Activated naive CD4-positive, alpha-beta T cell treated with anti-CD3 and anti-CD28 coated beads for 36 hours (primary cell): ENCODE data around the gene PRODH2. TPM values are rescaled to one million over a fixed set of nuclear protein-coding genes. Genes with fewer than 3 reads are reported as not detected.

Experiments
- CTCF ChIA-PET: fragments of 350-600 bp; sonication (Branson Sonifier 250); formaldehyde crosslinking; loops from one replicate; lab custom pipeline; 2021; ENCODE audit warnings: antibody characterized with exemption; lab: Charles Lee
- DNase-seq: peaks from one replicate; pipeline ENCODE4 v3.0.0-alpha.2; 2020
- H3K27ac Mint-ChIP-seq: one replicate; pipeline ENCODE4 v1.8.0; 2021; ENCODE audit warnings: mild to moderate bottlenecking, mixed read lengths
- H3K27me3 Mint-ChIP-seq: one replicate; pipeline ENCODE4 v1.8.0; 2021; ENCODE audit warnings: low read depth, mixed read lengths
- H3K36me3 Mint-ChIP-seq: one replicate; pipeline ENCODE4 v1.8.0; 2021; ENCODE audit warnings: low read depth, mixed read lengths
- H3K4me1 Mint-ChIP-seq: one replicate; pipeline ENCODE4 v1.8.0; 2021; ENCODE audit warnings: low read depth, mixed read lengths
- H3K4me3 Mint-ChIP-seq: one replicate; pipeline ENCODE4 v1.8.0; 2021; ENCODE audit warnings: mild to moderate bottlenecking, moderate library complexity, mixed read lengths
- H3K9me3 Mint-ChIP-seq: one replicate; pipeline ENCODE4 v1.8.0; 2021; ENCODE audit warnings: mixed read lengths
- intact Hi-C: fragments of 100-400 bp; cut with micrococcal nuclease; formaldehyde crosslinking; loops from one replicate; pipeline ENCODE4 v1.15.1; 2023
- total RNA-seq, 2 experiments: library from RNA; stranded (reverse); gene quantifications; one replicate each; pipeline ENCODE4 v1.2.3, GENCODE V29; 2021

Gene PRODH2
- total RNA-seq, 2 experiments from 2014 or later = not detected

- no peaks in the 10 kb centered on the region for H3K9me3 Mint-ChIP-seq
- CTCF ChIA-PET = no interaction called here
- no peak for DNase-seq
Observed at GRCh38 chr19:35767288-35768081, 45.2 kb downstream of the PRODH2 start.

GRCh38 chr19:35766571-35767104 is 46.0 kb downstream of the PRODH2 start:
- CTCF ChIA-PET = no interaction called here
- H3K27me3 Mint-ChIP-seq = no peaks in the 10 kb centered on the region
- no peaks in the 10 kb centered on the region for H3K4me1 Mint-ChIP-seq
- intact Hi-C loops = no loop called here
- no peaks in the 10 kb centered on the region for H3K9me3 Mint-ChIP-seq
- H3K4me3 Mint-ChIP-seq = no peak overlapping the region
- no peak overlapping the region for H3K27ac Mint-ChIP-seq
- H3K36me3 Mint-ChIP-seq = peaks cover 26% of the 10 kb centered on the region
- no peak for DNase-seq

More at GRCh38 chr19:35767288-35768081, 45.2 kb downstream of the PRODH2 start:
- Mint-ChIP-seq H3K4me1 (no peaks in the 10 kb centered on the region), H3K36me3 (peaks cover 20% of the 10 kb centered on the region), H3K4me3 (no peak overlapping the region), H3K27ac (no peak overlapping the region), H3K27me3 (no peaks in the 10 kb centered on the region)
- intact Hi-C loops = no loop called here

GRCh38 chr19:35764432-35765315 is 48.0 kb downstream of the PRODH2 start:
- DNase-seq = no peak
- Mint-ChIP-seq H3K27me3 (no peaks in the 10 kb centered on the region), H3K9me3 (no peaks in the 10 kb centered on the region), H3K36me3 (peaks cover 28% of the 10 kb centered on the region), H3K4me1 (peaks cover 1% of the 10 kb centered on the region), H3K4me3 (no peak overlapping the region), H3K27ac (no peak overlapping the region)
- CTCF ChIA-PET = interaction anchor here (1.0 kb wide), 1 partner anchor 55 kb away, joined by 4 read pairs; no protein-coding TSS in a partner anchor
- intact Hi-C loops = no loop called here

- Mint-ChIP-seq H3K27me3 (peaks cover 8% of the 10 kb centered on the region), H3K4me3 (no peak overlapping the region), H3K36me3 (peaks cover 23% of the 10 kb centered on the region), H3K9me3 (no peaks in the 10 kb centered on the region), H3K4me1 (peaks cover 19% of the 10 kb centered on the region), H3K27ac (no peak overlapping the region)
- DNase-seq = no peak
- CTCF ChIA-PET = no interaction called here
- intact Hi-C loops = no loop called here
Observed at GRCh38 chr19:35760711-35761349, 51.8 kb downstream of the PRODH2 start.

GRCh38 chr19:35759697-35760096 is 52.9 kb downstream of the PRODH2 start:
- CTCF ChIA-PET = no interaction called here
- intact Hi-C loops = no loop called here
- peaks cover 8% of the 10 kb centered on the region for H3K27me3 Mint-ChIP-seq
- no peak overlapping the region for H3K27ac Mint-ChIP-seq
- H3K4me1 Mint-ChIP-seq = peaks cover 20% of the 10 kb centered on the region
- peak overlapping the region; percentile 90 for H3K4me3 Mint-ChIP-seq
- H3K9me3 Mint-ChIP-seq = no peaks in the 10 kb centered on the region
- peaks cover 21% of the 10 kb centered on the region for H3K36me3 Mint-ChIP-seq
- no peak for DNase-seq

GRCh38 chr19:35757749-35758608 is 54.7 kb downstream of the PRODH2 start, which contains the start of gene PROSER3:
Gene PROSER3, plus strand, starts transcription at chr19:35758176. Its CDS starts 40 bp downstream, at chr19:35758216.
- intact Hi-C loops = loop anchor here (1.0 to 2.0 kb wide), 7 partner anchors 10 to 297 kb away; partner anchors contain the start of genes ALKBH6, ARHGAP33, LIN37 and THAP8
- Mint-ChIP-seq H3K4me3 (peak within 1 kb of the TSS; percentile 90), H3K9me3 (no peaks in the 10 kb centered on the region), H3K36me3 (peaks cover 27% of the 10 kb centered on the region), H3K4me1 (peaks cover 20% of the 10 kb centered on the region), H3K27me3 (peaks cover 8% of the 10 kb centered on the region), H3K27ac (peak within 1 kb of the TSS; percentile 92)
- DNase-seq = peak; percentile 99
- CTCF ChIA-PET = interaction anchor here (1.1 to 1.3 kb wide), 2 partner anchors 10 to 16 kb away, joined by 4 read pairs; partner anchors contain the start of genes IGFLR1 and LIN37

GRCh38 chr19:35757231-35757748 is 55.4 kb downstream of the PRODH2 start:
- intact Hi-C loops = loop anchor here (2.0 kb wide), 1 partner anchor 298 kb away; the partner anchor contains the start of genes THAP8 and WDR62
- peak overlapping the region; percentile 90 for H3K4me3 Mint-ChIP-seq
- H3K9me3 Mint-ChIP-seq = no peaks in the 10 kb centered on the region
- CTCF ChIA-PET = interaction anchor here (0.8 to 1.3 kb wide), 3 partner anchors 9 to 208 kb away, joined by 3 to 4 read pairs (median 4); partner anchors contain the start of genes IGFLR1 and LIN37
- H3K4me1 Mint-ChIP-seq = peaks cover 20% of the 10 kb centered on the region
- peaks cover 26% of the 10 kb centered on the region for H3K36me3 Mint-ChIP-seq
- H3K27ac Mint-ChIP-seq = peak overlapping the region; percentile 92
- H3K27me3 Mint-ChIP-seq = peaks cover 8% of the 10 kb centered on the region
- peak; percentile 56 for DNase-seq

- intact Hi-C loops = loop anchor here (2.0 kb wide), 1 partner anchor 298 kb away; the partner anchor contains the start of genes THAP8 and WDR62
Observed at GRCh38 chr19:35756377-35757230, 56.0 kb downstream of the PRODH2 start, which contains the start of gene HSPB6. Gene HSPB6, minus strand, starts transcription at chr19:35757029. Its CDS starts 21 bp downstream, at chr19:35757008.

GRCh38 chr19:35755550-35756376 is 56.9 kb downstream of the PRODH2 start:
- peaks cover 21% of the 10 kb centered on the region for H3K36me3 Mint-ChIP-seq
- CTCF ChIA-PET = no interaction called here
- peaks cover 20% of the 10 kb centered on the region for H3K4me1 Mint-ChIP-seq
- peak overlapping the region; percentile 55 for H3K4me3 Mint-ChIP-seq
- no peak overlapping the region for H3K27ac Mint-ChIP-seq
- H3K9me3 Mint-ChIP-seq = no peaks in the 10 kb centered on the region
- H3K27me3 Mint-ChIP-seq = peaks cover 8% of the 10 kb centered on the region
- intact Hi-C loops = loop anchor here (2.0 kb wide), 1 partner anchor 299 kb away; the partner anchor contains the start of genes THAP8 and WDR62
- peak; percentile 53 for DNase-seq

More at GRCh38 chr19:35756377-35757230, 56.0 kb downstream of the PRODH2 start, which contains the start of gene HSPB6:
- Mint-ChIP-seq H3K27ac (peak within 1 kb of the TSS; percentile 92), H3K36me3 (peaks cover 21% of the 10 kb centered on the region), H3K4me3 (peak within 1 kb of the TSS; percentile 90), H3K4me1 (peaks cover 20% of the 10 kb centered on the region), H3K9me3 (no peaks in the 10 kb centered on the region), H3K27me3 (peaks cover 8% of the 10 kb centered on the region)
- no peak for DNase-seq
- CTCF ChIA-PET = interaction anchor here (0.8 to 1.3 kb wide), 3 partner anchors 9 to 208 kb away, joined by 3 to 4 read pairs (median 4); partner anchors contain the start of genes IGFLR1 and LIN37
